GM21528 (cell line): ENCODE data around the gene EVA1B.
A peak's percentile ranks its signal among the peaks of the same experiment; 100 is the strongest.

Experiments used
- ATAC-seq: cut with Tn5 transposase; IDR thresholded peaks from one replicate; pipeline ENCODE4 v1.9.1; 2021; ENCODE audit warnings: mild to moderate bottlenecking, moderate library complexity; ENCODE audit not compliant: unreplicated experiment, low FRiP score

EVA1B gene

GRCh38 chr1:36349241-36349671 is 25.8 kb upstream of the EVA1B start:
- no peak for ATAC-seq

DNA sequence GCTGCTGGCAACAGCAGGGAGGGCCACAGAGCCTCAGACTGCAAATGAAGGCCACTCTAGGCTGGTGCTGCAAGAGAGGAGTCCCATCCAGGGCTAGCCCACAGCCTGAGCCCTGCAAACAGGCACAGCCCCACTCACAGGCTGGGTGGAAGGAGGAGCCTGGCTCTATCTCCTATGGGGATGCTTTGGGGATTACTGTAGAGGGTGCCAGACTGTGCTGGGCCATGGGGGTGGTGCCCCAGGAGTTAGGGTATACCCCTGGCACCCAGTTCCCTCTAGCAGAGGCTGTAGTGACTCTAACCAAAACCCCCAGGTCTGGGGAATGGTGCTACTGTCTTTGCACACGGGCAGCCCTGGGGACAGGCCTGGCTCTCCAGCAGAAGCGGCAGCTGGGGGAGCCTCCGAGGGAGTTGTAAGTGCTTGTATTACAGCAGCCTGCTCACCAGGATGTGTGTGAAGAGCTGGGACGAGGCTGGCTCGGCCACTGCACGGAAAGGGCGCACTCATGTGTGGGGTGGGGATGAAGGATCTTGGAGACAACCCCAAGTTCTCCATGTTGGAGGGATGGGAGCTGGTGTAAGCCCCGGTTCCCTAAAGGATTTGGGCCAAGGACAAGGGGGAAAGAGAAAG is 23.4 kb upstream of the EVA1B start:
- no peak for ATAC-seq

DNA sequence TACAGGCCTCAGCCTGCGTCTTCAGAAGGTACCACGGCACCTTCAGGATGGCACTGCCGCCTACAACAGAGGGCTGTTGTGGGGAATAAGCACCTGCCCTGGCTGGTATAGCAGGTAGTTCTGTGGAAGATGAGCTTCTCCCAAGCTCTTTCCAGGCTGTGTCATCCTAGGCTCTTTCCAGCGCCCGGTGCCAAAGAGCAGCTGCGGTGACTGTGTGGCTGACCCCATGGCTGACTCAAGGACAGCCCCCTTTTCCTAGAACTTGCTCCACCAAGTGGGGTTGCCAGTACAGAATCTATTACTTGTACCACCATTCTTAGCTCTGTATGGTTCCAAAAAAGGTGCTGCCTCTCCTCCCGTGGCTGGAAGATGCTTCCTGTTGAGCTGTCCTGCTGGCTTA is 21.9 kb upstream of the EVA1B start:
- ATAC-seq, result no peak

DNA sequence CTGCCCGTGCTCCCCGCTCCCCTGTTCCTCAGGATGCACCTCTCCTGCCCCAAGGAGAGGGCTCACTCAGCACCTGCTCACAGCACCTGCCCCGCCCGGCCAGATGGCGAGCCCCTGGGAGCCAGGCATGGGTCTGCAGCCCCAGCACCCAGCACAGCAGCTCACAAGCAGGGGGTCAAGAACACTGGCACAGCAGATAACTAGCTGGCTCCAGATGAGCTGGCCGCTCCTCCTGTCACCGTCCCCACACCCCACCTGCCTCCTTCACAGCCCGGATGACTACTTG is 20.9 kb upstream of the EVA1B start:
- no peak for ATAC-seq

DNA sequence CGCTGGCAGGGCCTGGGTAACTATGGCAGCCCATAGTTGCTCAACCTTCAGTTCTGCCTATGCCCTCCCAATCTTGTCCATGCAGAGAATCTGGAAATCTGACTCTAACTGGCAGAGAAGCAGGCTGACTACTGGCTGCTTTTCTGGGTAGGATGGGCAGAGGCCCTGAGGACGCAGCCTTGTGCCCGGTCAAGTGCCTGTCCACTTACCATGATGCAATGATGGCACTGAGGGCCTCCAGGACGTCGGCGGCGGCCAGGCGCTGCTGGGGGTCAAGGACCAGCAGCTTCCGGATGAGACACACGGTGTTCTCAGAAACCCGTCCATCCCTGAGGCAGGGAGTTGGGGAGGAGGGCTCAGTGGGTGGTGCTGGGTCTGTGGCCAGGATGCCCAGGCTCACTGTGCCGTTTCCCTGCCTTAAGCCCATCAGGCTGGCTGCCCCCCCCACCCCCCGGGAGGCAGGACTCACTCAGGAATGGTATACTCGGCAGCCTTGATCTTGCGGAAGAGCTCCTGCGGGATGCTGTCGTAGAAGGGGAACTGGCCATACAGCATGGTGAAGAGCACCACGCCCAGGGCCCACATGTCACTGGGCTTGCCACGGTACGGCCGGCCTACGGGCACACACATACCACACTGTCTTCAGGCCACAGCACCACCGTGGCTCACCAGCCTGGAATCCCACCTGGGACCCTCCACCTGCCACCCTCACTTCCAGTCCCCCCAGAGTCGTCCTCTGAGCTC is 20.4 kb upstream of the EVA1B start:
- ATAC-seq, result no peak

- ATAC-seq, result no peak
These were observed 19.2 kb upstream of the EVA1B start for GRCh38 chr1:36342426-36343185.

DNA sequence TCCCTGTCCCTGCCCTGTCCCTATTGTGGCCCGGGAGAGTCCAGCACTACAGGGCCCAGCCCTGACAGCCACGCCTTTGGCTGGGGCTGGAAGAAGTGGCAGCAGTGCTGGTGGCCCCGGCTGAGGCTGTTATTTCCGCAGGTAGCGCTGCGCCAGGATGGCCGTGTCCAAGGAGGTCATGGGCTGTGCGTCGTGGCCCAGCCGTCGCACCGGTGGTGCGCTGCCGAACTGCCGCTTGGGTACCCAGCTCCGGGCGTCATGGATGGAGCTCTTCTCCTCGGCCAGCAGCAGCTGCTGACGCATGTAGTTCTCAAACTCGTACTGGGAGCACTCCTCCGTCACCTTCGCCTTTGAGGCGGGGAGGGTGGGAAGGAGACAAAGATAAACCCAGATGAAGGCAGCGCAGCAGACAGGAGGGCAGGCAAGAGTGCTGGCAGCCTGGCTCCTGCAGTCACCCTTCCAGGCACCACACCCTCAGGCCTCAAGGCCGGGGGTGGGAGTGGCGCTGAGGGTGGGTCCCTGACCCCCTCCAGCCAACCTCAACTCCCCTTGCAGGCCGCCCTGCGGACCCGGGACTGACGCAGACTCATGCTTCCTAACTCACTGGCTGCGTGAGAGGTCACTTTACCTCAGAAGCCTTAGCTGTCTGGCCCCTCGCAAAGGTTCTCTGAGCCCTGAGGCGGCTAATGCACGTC is 18.3 kb upstream of the EVA1B start:
- ATAC-seq, result no peak

DNA sequence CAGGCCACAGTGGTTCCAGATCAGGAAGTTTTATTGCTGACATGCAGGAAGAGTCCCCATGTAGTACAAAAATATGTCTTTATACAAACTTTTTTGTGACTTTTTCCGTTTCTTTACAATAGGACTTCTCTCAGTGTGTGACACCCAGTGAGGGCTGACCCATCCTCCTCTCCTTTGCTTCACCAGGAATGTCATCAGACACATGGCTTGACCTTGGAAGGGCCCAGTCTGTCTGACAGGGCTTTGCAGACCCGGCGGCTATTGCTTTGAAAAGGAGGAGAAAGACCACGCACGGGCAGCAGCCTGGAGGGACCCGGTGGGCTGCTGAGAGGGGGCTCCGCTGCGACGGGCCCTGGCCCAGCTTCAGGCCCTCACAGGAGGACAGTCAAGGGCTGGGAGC is 16.2 kb upstream of the EVA1B start:
- no peak for ATAC-seq

GRCh38 chr1:36339215-36339614 is 15.8 kb upstream of the EVA1B start:
- no peak for ATAC-seq

DNA sequence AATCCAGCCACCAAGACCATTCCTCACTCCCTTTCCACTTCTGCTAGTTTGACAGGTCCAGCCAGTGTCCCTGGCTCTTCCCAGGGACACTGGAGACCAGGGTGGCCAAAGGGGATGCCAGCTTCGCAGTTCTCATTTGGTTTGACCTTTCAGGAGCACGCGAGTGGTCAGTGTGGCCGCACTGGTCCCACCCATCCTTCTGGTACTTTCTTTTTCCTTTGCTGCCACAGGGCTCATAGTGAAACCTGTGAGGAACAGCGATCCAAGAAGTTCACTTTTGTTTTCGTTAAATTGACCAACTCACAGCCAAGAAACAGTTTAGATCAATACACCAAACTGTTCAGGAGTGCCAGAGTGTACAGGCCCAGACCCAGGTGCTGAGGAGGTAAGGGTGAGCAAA is 14.4 kb upstream of the EVA1B start:
- no peak for ATAC-seq

DNA sequence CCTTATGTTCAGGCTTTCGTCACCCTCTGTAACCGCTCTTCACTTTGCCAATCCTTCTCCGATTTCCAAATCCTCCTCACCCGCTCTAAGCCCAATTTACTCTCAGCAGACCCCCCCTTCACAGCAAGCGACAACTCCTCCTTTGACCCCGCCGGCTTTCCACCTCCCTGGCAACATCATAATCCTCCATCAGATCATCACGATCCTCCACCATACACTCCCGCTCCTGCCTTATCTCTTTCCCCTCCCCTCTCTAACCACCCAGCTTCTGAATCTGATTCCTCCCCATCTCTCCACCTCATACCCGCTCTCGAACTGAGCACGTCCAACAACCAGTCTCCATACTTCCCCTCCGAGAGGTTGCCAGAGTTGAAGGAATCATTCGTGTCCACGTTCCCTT is 7.5 kb upstream of the EVA1B start:
- no peak for ATAC-seq

GRCh38 chr1:36329817-36330216 is 6.4 kb upstream of the EVA1B start:
- ATAC-seq, result no peak

DNA sequence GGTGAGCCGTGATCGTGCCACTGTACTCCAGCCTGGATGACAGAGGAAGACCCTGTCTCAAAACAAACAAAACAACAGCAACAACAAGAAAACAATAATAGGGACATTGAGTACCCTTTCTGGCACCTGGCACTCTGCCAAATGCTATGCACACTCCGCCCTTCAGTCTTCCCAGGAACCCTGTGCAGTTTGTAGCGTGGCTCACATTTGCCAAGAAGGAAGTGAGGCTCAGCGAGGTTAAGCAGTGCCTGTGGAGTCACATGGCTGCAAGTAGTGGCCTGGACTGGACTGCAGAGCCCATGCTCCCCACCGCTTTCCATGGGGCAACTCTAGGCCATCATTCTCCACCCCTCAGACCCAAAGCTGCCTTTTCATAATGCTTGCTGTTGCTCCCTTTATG is 5.3 kb upstream of the EVA1B start:
- ATAC-seq, result no peak

GRCh38 chr1:36328088-36328480 is 4.6 kb upstream of the EVA1B start:
- no peak for ATAC-seq

GRCh38 chr1:36327421-36328087 is 4.1 kb upstream of the EVA1B start:
- no peak for ATAC-seq

DNA sequence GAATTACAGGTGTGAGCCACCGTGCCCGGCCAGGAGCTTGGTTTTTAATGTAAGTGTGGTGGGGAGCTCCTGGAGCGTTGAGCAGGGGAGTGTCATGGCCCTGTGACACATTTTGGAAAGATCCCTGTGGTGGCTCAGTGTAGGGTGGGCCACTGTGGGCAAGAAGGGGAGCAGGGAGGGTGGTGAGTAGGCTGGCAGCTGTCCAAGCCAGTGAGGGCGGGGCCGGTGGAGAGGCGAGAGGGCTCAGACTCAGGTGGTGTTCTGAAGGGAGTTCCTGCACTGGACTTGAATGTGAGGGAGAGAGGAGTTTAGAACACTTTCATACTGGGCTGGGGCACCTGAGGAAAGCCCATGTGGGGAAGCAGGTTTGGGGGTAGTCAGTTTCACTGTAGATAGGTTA is 3.1 kb upstream of the EVA1B start:
- ATAC-seq, result no peak

- ATAC-seq, result no peak
These were observed 883 bp upstream of the EVA1B start for GRCh38 chr1:36324353-36324703.

DNA sequence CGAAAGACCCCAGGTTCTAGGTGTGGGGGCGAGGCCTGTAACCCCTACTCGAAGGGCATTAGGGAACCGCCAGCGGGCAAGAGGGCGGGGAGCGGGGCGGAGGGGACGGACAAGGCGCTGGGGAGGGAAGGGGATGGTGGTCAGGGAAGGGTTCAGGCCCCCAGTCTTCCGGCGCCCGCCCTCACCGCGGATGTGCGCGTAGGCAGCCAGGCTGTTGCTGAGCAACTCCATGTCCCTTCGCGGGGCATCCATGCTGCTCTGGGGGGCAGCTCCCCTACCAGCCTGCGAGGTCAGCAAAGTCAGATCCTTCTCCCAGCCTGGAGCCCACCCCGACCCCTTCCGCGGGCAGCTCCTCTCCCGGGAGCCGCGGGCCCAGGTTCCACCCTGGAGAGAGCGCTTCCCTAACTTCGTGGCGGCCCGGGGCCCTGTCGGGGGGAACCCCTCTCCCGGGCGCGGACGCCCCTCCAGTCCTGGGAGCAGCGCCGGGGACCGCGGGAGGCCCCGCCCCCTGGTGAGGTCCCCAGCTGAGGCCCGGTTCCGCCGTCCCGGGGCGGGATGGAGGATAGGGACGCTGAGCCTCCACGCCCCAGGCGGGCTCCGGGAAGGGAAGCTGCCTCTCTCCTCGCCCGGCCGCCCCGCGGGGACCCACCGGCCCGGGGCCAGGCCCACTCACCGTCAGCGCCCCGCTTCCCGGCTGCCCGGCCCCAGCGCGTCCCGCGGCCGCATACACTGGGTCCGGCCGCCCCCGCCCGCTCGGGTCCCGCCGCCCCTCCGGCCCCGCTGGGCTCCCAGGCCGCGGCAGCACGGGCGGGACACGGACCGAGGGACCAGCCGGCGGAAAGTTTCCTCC is 434 bp downstream of the EVA1B start:
- ATAC-seq, result peak; percentile 31

DNA sequence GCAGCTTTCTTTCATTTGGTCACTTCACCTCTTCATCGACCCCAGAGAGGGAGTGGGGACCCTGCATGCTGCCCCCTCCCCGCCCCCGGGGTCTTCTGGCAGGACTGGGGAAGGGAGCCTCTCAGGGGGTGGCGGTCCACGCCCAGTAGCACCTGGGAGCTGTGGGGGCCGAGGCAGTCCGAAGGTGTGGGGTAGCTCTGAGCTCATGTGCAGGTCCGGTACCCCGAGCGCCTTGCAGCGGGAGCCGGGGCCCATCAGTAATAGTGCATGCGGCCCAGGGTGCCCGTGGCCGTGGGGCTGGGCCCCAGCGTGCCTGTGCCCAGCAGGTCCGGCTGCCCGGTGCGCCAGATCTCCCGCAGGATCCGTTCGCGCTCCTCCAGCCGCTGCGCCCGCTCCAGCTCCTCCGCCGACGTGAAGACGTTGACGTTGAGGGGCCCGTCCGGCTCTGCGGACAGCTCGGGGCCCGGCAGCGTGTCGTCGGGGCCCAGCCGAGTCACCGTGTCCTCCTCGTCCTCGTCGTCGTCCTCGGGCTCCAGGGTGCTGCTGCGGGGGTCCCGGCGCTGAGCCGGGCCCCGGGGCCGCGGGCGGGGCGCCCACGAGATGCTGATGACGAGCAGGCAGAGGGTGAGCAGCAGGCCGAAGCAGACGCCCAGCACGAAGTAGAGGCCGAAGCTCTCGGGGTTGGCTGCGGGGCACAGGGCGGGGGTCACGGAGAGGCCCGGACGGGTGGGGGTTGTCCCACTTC is 1.2 kb downstream of the EVA1B start:
- no peak for ATAC-seq
